Subcutaneous adipose tissue (tissue), 4 donors: ENCODE results near the gene CDCA4. TPM values are rescaled to one million over a fixed set of nuclear protein-coding genes. Genes with fewer than 3 reads are reported as not detected.

Experiments used
- total RNA-seq, 4 donors: library from RNA; depleted of rRNA; stranded (reverse); fragments of >200 nt; gene quantifications; one replicate each; pipeline ENCODE4 v1.1.0, GENCODE V29; 2016
- TF ChIP-seq, protein P1 (sequence below): fragments of 450-650 bp; IDR thresholded peaks from one replicate; pipeline ENCODE4 v1.5.1; 2016; ENCODE audit warnings: low read depth, mild to moderate bottlenecking, control low read depth, antibody characterized with exemption, moderate library complexity

Gene CDCA4
- total RNA-seq, 4 donors from 2014 or later, result 4.0 to 6.6 (median 6.3) TPM

DNA sequence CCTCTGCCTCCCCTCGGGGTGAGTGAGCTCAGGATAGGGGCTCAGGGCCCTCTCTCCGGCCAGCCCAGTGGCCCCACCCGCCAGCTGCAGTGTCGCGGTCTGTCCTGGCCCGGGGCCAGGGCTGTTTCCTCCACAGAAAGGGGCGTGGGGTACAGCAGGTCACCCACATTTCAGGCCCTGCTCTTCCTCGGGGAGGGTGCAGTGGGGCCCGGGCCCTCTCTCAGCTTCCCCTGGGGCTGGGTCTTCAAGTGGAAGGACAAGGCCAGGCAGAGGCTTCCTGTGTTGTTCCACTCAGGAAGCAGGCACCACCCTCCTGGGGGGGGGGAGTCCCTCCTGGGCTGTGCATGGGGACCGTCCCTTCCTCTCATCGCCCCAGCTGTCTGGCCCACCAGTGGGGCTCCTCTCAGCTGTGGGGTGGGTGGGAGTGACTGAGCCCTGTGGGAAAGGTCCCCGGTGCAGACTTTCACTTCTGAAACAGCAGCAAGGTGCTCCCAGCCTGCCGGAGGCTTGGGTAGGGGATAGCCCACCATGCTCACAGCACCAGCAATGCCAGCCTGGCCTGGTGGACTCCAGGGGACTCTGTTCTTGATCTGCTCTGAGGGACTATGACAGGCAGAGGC lies 40.7 kb upstream of the CDCA4 start:
- TF ChIP-seq, protein P1, sequence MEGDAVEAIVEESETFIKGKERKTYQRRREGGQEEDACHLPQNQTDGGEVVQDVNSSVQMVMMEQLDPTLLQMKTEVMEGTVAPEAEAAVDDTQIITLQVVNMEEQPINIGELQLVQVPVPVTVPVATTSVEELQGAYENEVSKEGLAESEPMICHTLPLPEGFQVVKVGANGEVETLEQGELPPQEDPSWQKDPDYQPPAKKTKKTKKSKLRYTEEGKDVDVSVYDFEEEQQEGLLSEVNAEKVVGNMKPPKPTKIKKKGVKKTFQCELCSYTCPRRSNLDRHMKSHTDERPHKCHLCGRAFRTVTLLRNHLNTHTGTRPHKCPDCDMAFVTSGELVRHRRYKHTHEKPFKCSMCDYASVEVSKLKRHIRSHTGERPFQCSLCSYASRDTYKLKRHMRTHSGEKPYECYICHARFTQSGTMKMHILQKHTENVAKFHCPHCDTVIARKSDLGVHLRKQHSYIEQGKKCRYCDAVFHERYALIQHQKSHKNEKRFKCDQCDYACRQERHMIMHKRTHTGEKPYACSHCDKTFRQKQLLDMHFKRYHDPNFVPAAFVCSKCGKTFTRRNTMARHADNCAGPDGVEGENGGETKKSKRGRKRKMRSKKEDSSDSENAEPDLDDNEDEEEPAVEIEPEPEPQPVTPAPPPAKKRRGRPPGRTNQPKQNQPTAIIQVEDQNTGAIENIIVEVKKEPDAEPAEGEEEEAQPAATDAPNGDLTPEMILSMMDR, result no peak

DNA sequence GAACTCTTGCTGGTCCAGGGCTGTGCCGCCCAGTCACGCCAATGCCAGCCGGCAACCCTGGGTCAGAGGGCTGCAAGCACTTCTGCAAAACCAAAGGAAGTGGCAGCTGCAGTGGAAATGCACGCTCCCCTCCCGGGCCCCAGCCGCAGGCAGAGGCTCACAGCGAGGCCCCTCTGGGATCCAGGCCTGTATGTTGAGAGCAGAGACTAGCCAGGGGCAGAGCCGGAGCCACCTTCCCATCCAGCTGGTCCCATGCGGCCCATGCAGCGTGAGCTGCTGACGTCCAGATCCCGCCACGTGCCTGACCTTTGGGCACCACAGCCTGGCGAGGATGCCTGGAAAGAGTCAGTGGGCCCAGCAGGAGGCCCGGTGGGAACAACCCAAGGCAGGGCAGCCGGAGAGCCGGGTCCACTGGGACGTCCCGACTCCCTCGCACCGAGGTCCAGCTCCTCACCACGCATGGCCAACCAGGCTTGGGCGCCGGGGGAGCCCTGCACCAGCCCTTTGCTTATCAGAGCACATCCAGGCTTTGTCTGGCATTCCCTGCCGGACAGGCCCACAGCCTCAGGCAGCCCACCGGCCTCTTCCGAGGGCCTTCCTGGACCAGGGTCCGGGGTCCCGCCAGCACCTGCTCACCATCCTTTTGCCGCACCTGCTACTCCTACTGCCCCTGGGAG lies 40.0 kb upstream of the CDCA4 start:
- TF ChIP-seq, protein P1, result no peak

DNA sequence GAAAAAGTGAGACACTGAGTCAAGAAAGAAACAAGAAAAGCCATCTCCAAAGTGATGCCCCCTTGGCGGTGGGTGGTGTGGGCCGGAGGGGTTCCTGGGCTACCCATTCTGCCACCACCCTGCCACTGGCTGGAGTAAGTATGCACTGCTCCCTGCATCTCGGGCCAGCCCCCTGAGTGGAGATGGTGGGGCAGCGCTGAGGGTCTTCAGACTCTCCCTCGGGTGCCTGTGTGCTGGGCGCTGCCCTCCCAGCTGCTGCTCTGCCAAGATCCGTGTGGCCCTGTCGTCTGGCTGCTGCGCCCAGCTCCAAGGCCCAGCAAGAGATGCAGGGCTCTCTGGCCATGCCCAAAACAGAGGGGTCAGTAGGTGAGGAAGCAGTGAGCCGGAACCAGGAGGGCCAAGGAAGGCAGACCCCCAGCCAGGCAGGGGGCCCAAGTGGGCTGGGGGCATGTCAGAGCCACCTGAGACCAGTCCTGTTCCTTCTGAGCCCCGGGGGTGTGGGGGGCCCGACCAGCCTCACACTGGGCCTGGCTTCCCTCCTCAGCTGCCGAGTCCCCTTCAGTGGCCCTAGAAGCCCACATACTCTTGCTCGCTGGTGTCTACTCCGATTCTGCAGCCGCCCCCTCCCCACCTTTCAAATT lies 39.2 kb upstream of the CDCA4 start:
- TF ChIP-seq, protein P1, result no peak

DNA sequence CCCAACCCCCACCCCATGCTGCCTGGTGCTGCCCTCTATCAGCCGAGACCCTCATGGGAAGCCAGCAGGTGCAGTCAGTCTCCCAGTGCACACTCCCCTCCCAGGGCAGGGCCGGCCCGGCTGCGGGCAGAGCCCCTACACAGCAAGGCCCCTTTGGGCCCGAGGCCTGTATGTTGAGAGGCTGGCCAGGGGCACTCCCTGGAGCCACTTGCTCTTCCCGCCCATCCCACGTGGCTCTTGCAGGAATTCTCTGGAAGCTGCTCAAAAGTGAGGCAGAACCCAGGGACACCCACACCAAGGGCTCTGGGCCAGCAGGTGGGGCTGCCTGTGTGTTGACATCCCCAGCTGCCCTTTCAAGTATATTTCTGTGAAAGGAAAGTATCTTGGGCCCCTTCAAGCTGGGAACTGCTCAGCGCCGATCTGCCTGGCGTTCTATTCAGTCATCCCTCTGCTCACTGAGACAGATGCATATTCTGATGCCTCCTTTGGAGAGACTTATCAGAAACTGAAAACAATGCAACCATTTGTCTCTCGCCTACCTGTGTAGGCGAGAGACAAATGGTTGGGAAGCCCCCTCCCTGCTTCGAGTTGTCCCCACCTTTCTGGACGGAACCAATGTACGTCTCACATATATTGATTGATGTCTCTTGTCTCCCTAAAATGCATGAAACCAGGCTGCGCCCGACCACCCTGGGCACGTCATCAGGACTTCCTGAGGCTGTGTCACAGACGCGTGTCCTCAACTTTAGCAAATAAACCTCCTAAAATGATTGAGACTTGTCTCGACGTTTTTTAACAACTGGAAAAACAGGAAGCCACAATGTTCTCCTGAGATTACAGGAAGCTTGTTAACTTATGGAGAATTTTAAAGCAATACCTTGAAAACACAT lies 38.4 kb upstream of the CDCA4 start:
- TF ChIP-seq, protein P1, result no peak

DNA sequence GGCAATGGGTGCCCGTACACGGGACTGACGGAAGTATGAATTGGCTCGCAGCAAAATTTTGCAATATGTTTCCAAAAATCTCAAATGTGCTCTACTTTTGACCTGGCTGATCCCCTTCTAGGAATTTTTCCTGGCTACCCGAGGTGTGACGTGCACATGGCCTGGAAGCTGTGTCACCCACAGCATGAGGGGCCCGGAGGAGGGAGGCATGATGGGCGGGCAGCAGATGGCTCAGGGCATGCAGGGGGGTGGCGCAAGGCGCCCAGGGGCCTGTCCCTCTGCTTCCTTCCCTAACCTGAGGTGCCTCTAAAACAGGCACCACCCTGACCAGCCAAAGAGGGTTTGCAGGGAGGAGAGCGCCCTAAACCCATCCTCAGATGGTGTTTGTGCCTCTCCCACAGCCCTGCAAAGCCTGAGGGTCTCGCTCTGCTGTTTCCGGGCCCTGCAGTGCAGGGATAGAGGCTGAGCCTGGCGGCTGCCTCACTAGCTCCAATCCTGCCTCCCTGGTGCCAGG lies 37.7 kb upstream of the CDCA4 start:
- TF ChIP-seq, protein P1, result no peak

DNA sequence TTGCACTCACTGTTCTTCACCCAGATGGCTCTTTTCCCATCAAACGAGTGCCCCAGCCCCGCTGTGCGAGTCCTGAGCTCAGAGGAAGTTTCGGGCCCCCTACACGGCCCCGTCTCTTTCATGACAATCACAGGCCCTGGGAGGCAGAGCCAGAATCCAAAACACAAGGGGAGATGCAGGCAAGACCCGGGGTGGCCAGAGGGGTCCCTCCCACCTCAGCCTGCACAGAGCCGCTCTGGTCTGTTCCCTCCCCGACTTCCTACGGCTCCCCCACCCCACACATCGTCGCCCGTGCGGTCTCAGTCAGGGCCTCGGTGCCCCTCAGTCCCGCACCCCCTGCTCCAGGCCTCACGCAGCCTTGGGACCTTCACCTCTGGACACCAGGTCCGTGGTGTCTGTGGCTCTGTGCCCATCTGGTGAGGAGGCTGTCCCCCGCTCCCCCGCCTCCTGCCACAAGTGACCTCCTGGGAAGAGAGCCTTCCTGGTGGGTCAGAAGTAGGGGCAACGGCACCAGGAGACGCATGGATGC lies 35.5 kb upstream of the CDCA4 start:
- TF ChIP-seq, protein P1, result no peak
